Suprapubic skin (tissue), 4 donors: ENCODE results near the gene FMN1.

Source experiments
- POLR2A ChIP-seq, 2 donors: fragments of 450-650 bp; IDR thresholded peaks; one replicate each; pipeline ENCODE4 v1.6.1; 2017; ENCODE audit warnings: antibody characterized with exemption in 2 of 2, mild to moderate bottlenecking in 2 of 2, moderate library complexity in 2 of 2
- POLR2AphosphoS5 ChIP-seq, 3 donors: sonication (generic); formaldehyde crosslinking; IDR thresholded peaks; one replicate each; pipeline ENCODE4 v1.6.1; 2017; ENCODE audit warnings: antibody characterized with exemption in 3 of 3
- TF ChIP-seq, protein P1 (sequence below), 2 donors: fragments of 200-600 bp in 1 of 2; fragments of 450-650 bp in 1 of 2; sonication (generic) in 1 of 2; IDR thresholded peaks; one replicate each; pipeline ENCODE4 v1.5.1; 2016 to 2019; ENCODE audit warnings: antibody characterized with exemption in 2 of 2, mild to moderate bottlenecking in 1 of 2, moderate library complexity in 1 of 2

DNA sequence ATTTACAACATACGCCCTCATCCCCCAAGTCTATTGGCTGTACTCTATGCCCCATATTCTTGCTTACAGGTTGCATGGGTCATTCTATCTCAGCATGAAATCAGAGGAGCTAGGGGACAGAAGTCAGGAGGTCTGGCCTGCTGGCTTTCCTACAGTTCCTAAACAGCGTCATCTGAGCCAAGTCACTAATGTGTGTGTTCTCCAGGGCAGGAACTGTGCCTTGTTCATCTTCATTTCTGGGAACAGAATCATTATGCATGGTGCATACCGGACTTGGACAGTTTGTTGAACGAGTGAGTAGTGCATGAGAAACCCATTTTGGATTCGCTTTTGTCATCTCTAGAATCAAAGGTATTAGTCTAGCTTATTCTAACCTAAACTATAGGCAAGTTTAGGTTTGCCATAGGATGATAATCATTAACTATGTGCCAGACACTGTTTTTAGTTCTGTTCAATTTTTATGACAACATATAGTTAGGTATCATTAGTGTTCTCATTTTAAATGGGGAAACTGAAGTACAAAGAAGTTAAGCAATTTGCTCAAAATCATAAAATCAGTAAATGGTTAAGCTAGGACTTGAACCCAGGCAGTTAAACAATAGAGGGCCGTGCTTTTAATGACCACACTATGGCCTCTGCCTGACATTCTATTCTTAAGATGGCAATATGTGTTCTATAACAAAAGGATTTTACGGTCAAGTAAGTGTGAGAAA is 105.2 kb downstream of the FMN1 start:
- TF ChIP-seq, protein P1, sequence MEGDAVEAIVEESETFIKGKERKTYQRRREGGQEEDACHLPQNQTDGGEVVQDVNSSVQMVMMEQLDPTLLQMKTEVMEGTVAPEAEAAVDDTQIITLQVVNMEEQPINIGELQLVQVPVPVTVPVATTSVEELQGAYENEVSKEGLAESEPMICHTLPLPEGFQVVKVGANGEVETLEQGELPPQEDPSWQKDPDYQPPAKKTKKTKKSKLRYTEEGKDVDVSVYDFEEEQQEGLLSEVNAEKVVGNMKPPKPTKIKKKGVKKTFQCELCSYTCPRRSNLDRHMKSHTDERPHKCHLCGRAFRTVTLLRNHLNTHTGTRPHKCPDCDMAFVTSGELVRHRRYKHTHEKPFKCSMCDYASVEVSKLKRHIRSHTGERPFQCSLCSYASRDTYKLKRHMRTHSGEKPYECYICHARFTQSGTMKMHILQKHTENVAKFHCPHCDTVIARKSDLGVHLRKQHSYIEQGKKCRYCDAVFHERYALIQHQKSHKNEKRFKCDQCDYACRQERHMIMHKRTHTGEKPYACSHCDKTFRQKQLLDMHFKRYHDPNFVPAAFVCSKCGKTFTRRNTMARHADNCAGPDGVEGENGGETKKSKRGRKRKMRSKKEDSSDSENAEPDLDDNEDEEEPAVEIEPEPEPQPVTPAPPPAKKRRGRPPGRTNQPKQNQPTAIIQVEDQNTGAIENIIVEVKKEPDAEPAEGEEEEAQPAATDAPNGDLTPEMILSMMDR (IDR thresholded peaks at IDR 0.05), result no peak
- TF ChIP-seq POLR2A (IDR thresholded peaks at IDR 0.05) (no peak), POLR2AphosphoS5 (IDR thresholded peaks at IDR 0.05) (no peak)
